Neural progenitor cell (in vitro differentiated cells): ENCODE results near the gene PHF20. TPM values are rescaled to one million over a fixed set of nuclear protein-coding genes. Genes with fewer than 3 reads are reported as not detected.
"Not testable (repeated sequence)": the region's sequence is repeated elsewhere in the genome, so short reads cannot be mapped to it uniquely, and the experiment has no call there.

Experiments
- DNase-seq: peaks from one replicate; pipeline ENCODE4 v3.0.0-alpha.2; 2016; ENCODE audit warnings: low spot score
- H2AFZ ChIP-seq: fragments of 200-600 bp; sonication (generic); replicated peaks from 2 replicates; pipeline ENCODE4 v1.6.1; 2016; ENCODE audit warnings: antibody characterized with exemption
- H3F3A ChIP-seq: fragments of 200-600 bp; sonication (generic); 2 replicates; pipeline ENCODE4 v1.6.1; 2016; ENCODE audit warnings: antibody characterized with exemption, low read depth
- H3K27ac ChIP-seq: fragments of 200-600 bp; sonication (generic); 2 replicates; pipeline ENCODE4 v1.5.1; 2016; ENCODE audit warnings: mild to moderate bottlenecking
- H3K27me3 ChIP-seq: fragments of 200-600 bp; sonication (generic); 2 replicates; pipeline ENCODE4 v1.6.1; 2016; ENCODE audit warnings: mild to moderate bottlenecking, moderate library complexity
- H3K36me3 ChIP-seq: fragments of 200-600 bp; sonication (generic); 2 replicates; pipeline ENCODE4 v1.5.1; 2016
- H3K4me1 ChIP-seq: fragments of 200-600 bp; sonication (generic); 2 replicates; pipeline ENCODE4 v1.6.1; 2016; ENCODE audit warnings: mixed run types
- H3K4me2 ChIP-seq: fragments of 200-600 bp; sonication (generic); 2 replicates; pipeline ENCODE4 v1.6.1; 2016
- H3K4me3 ChIP-seq: fragments of 200-600 bp; sonication (generic); 2 replicates; pipeline ENCODE4 v1.5.1; 2016
- H3K79me2 ChIP-seq: fragments of 200-600 bp; sonication (generic); 2 replicates; pipeline ENCODE4 v1.6.1; 2016; ENCODE audit warnings: low read depth
- H3K9ac ChIP-seq: fragments of 200-600 bp; sonication (generic); 2 replicates; pipeline ENCODE4 v1.6.1; 2016
- H3K9me3 ChIP-seq: fragments of 200-600 bp; sonication (generic); 2 replicates; pipeline ENCODE4 v1.5.1; 2016; ENCODE audit warnings: low read depth
- H4K20me1 ChIP-seq: fragments of 200-600 bp; sonication (generic); 2 replicates; pipeline ENCODE4 v1.6.1; 2016; ENCODE audit warnings: low read depth
- H3K27ac Mint-ChIP-seq: 3 replicates; pipeline ENCODE4 v1.8.0; 2021; ENCODE audit warnings: mixed read lengths
- H3K27me3 Mint-ChIP-seq: 2 replicates; pipeline ENCODE4 v1.8.0; 2022; ENCODE audit warnings: low read depth, mild to moderate bottlenecking, inconsistent platforms, moderate library complexity, mixed read lengths; ENCODE audit not compliant: insufficient read depth
- H3K36me3 Mint-ChIP-seq: 3 replicates; pipeline ENCODE4 v1.8.0; 2021; ENCODE audit warnings: mixed read lengths
- H3K4me1 Mint-ChIP-seq: 3 replicates; pipeline ENCODE4 v1.8.0; 2021; ENCODE audit warnings: mixed read lengths
- H3K4me3 Mint-ChIP-seq: 3 replicates; pipeline ENCODE4 v1.8.0; 2021; ENCODE audit warnings: mild to moderate bottlenecking, moderate library complexity, mixed read lengths
- H3K9me3 Mint-ChIP-seq: 3 replicates; pipeline ENCODE4 v1.8.0; 2020; ENCODE audit warnings: mixed read lengths
- CTCF ChIP-seq: fragments of 200-600 bp; sonication (generic); IDR thresholded peaks from 2 replicates; pipeline ENCODE4 v1.5.1; 2017; ENCODE audit warnings: antibody characterized with exemption, mild to moderate bottlenecking
- EZH2 ChIP-seq: fragments of 200-600 bp; sonication (generic); IDR thresholded peaks from 2 replicates; pipeline ENCODE4 v1.6.1; 2017; ENCODE audit warnings: antibody characterized with exemption, mild to moderate bottlenecking, moderate library complexity
- EZH2phosphoT487 ChIP-seq: fragments of 200-600 bp; sonication (generic); IDR thresholded peaks from 2 replicates; pipeline ENCODE4 v1.6.1; 2017; ENCODE audit warnings: antibody characterized with exemption
- total RNA-seq: library from RNA; depleted of rRNA; stranded (reverse); fragments of >200 nt; gene quantifications from 2 replicates; pipeline ENCODE4 v1.2.3, GENCODE V29; 2015; ENCODE audit warnings: low replicate concordance

Gene PHF20
- total RNA-seq, 1 donor from 2014 or later: 54.7 TPM

GRCh38 chr20:35757098-35757705 is 14.6 kb upstream of the PHF20 start:
- Histone ChIP-seq H3K4me1 (no peaks in the 10 kb centered on the region), H4K20me1 (no peaks in the 10 kb centered on the region), H3K9me3 (no peaks in the 10 kb centered on the region), H3K79me2 (no peaks in the 10 kb centered on the region), H3K9ac (no peak overlapping the region), H3K4me2 (no peak overlapping the region), H3K27me3 (peaks cover 5% of the 10 kb centered on the region), H3K36me3 (no peaks in the 10 kb centered on the region), H3K27ac (no peak overlapping the region), H3F3A (no peaks in the 10 kb centered on the region), H2AFZ (no peak overlapping the region), H3K4me3 (no peak overlapping the region)
- DNase-seq: no peak
- Mint-ChIP-seq H3K4me3 (no peak overlapping the region), H3K4me1 (no peaks in the 10 kb centered on the region), H3K9me3 (no peaks in the 10 kb centered on the region), H3K27ac (no peak overlapping the region), H3K27me3 (peaks cover 2% of the 10 kb centered on the region), H3K36me3 (no peaks in the 10 kb centered on the region)
- TF ChIP-seq EZH2phosphoT487 (no peak), CTCF (no peak), EZH2 (no peak)

- H3K27me3 Mint-ChIP-seq, H2AFZ ChIP-seq, DNase-seq, H3K9me3 Mint-ChIP-seq, H3K79me2 ChIP-seq, H3K27ac Mint-ChIP-seq, H3K9me3 ChIP-seq, H3K4me1 Mint-ChIP-seq, H3K4me3 ChIP-seq, H3K4me3 Mint-ChIP-seq, H4K20me1 ChIP-seq, H3K4me2 ChIP-seq, H3K36me3 ChIP-seq, H3K27me3 ChIP-seq, H3K9ac ChIP-seq, H3K27ac ChIP-seq, H3K36me3 Mint-ChIP-seq, H3K4me1 ChIP-seq, H3F3A ChIP-seq: not testable (repeated sequence)
Measured at GRCh38 chr20:35761548-35761947, 10.3 kb upstream of the PHF20 start.

- peaks cover 2% of the 10 kb centered on the region for H3K27me3 Mint-ChIP-seq
- no peaks in the 10 kb centered on the region for H3K9me3 Mint-ChIP-seq
- DNase-seq: no peak
- H3K4me2 ChIP-seq: no peak overlapping the region
- H3K4me1 ChIP-seq: no peaks in the 10 kb centered on the region
- H3K36me3 Mint-ChIP-seq: no peaks in the 10 kb centered on the region
- peaks cover 3% of the 10 kb centered on the region for H3K4me1 Mint-ChIP-seq
- H3K79me2 ChIP-seq: no peaks in the 10 kb centered on the region
- H3K27me3 ChIP-seq: no peaks in the 10 kb centered on the region
- no peak overlapping the region for H3K4me3 ChIP-seq
- H3K9me3 ChIP-seq: no peaks in the 10 kb centered on the region
- no peak overlapping the region for H3K27ac Mint-ChIP-seq
- no peaks in the 10 kb centered on the region for H3F3A ChIP-seq
- no peaks in the 10 kb centered on the region for H4K20me1 ChIP-seq
- no peak overlapping the region for H2AFZ ChIP-seq
- no peak overlapping the region for H3K9ac ChIP-seq
- no peak for TF ChIP-seq CTCF
- TF ChIP-seq EZH2phosphoT487: no peak
- no peak for TF ChIP-seq EZH2
- H3K4me3 Mint-ChIP-seq: no peak overlapping the region
- no peak overlapping the region for H3K27ac ChIP-seq
- H3K36me3 ChIP-seq: no peaks in the 10 kb centered on the region
Measured at GRCh38 chr20:35762461-35762860, 9.4 kb upstream of the PHF20 start.

GRCh38 chr20:35764936-35765335 is 6.9 kb upstream of the PHF20 start:
- not testable (repeated sequence) for DNase-seq, H4K20me1 ChIP-seq, H3K36me3 Mint-ChIP-seq, H3K9me3 Mint-ChIP-seq, H3K79me2 ChIP-seq, H3K27me3 Mint-ChIP-seq, H3K9me3 ChIP-seq, H3K36me3 ChIP-seq, H3K27ac Mint-ChIP-seq, H3K27ac ChIP-seq, H3K4me1 ChIP-seq, H3K27me3 ChIP-seq, H3K4me3 ChIP-seq, H3K4me2 ChIP-seq, H2AFZ ChIP-seq, H3K4me3 Mint-ChIP-seq, H3K9ac ChIP-seq
- peaks cover 20% of the 10 kb centered on the region for H3K4me1 Mint-ChIP-seq
- peaks cover 22% of the 10 kb centered on the region for H3F3A ChIP-seq
